SK-N-SH (cell line): ENCODE measurements around the gene JRKL. TPM values are rescaled to one million over a fixed set of nuclear protein-coding genes. Genes with fewer than 3 reads are reported as not detected.

Experiments used
- CTCF ChIA-PET: fragments of 300-600, 350-600 bp; formaldehyde crosslinking; extraction: SDS; loops from one replicate; lab custom pipeline; 2021; lab: Yijun Ruan, JAX
- POLR2A ChIA-PET: fragments of 350-600 bp; sonication (Branson Sonifier 250); formaldehyde crosslinking; extraction: SDS; loops from one replicate; lab custom pipeline; 2020; ENCODE audit warnings: antibody characterized with exemption, inconsistent platforms; lab: Yijun Ruan, JAX
- DNase-seq: peaks from one replicate; pipeline ENCODE4 v3.0.0; 2012
- H2AFZ ChIP-seq: fragments of 200-600 bp; sonication (generic); 2 replicates; pipeline ENCODE4 v1.8.1; 2016; ENCODE audit warnings: antibody characterized with exemption, mild to moderate bottlenecking, low read depth
- H3F3A ChIP-seq: fragments of 200-600 bp; sonication (generic); replicated peaks from 2 replicates; pipeline ENCODE3; 2016; ENCODE audit warnings: antibody characterized with exemption, mild to moderate bottlenecking; ENCODE audit not compliant: insufficient read depth
- H3K27ac ChIP-seq, 2 experiments: fragments of 200-500 bp in 1 of 2; fragments of 200-600 bp in 1 of 2; sonication (Bioruptor generic) in 1 of 2; sonication (generic), shearing (Covaris generic) in 1 of 2; 2 replicates each; pipeline versions ENCODE4 v1.5.1 to v1.6.1; 2014 to 2016; ENCODE audit warnings: low read depth in 2 of 2, inconsistent platforms in 1 of 2, low read length in 1 of 2, mild to moderate bottlenecking in 1 of 2, mixed read lengths in 1 of 2
- H3K27me3 ChIP-seq: fragments of 200-600 bp; sonication (generic), shearing (Covaris generic); 2 replicates; pipeline ENCODE4 v1.6.1; 2016; ENCODE audit warnings: mixed run types; ENCODE audit not compliant: insufficient read depth
- H3K36me3 ChIP-seq, 2 experiments: fragments of 200-500 bp in 1 of 2; fragments of 200-600 bp in 1 of 2; sonication (Bioruptor generic) in 1 of 2; sonication (generic) in 1 of 2; replicated peaks in 1 of 2; 2 replicates each; pipeline versions ENCODE3 to v1.5.1; 2014 to 2016; ENCODE audit warnings: low read length in 1 of 2, mild to moderate bottlenecking in 1 of 2; ENCODE audit not compliant: insufficient read depth in 2 of 2, control insufficient read depth in 1 of 2
- H3K4me1 ChIP-seq, 2 experiments: fragments of 200-500 bp in 1 of 2; fragments of 200-600 bp in 1 of 2; sonication (Bioruptor generic) in 1 of 2; sonication (generic), shearing (Covaris generic) in 1 of 2; 2 replicates each; pipeline versions ENCODE4 v1.5.1 to v1.6.1; 2014 to 2016; ENCODE audit warnings: low read depth in 1 of 2, low read length in 1 of 2, mixed run types in 1 of 2; ENCODE audit not compliant: insufficient read depth in 2 of 2, control insufficient read depth in 1 of 2
- H3K4me2 ChIP-seq: fragments of 200-600 bp; sonication (generic), shearing (Covaris generic); 2 replicates; pipeline ENCODE4 v1.6.1; 2017; ENCODE audit warnings: mixed run types
- H3K4me3 ChIP-seq, 2 experiments: fragments of 200-500 bp in 1 of 2; fragments of 200-600 bp in 1 of 2; sonication (Bioruptor generic) in 1 of 2; sonication (generic), shearing (Covaris generic) in 1 of 2; 2 replicates each; pipeline versions ENCODE4 v1.5.1 to v1.8.1; 2014 to 2016; ENCODE audit warnings: low read depth in 2 of 2, inconsistent platforms in 1 of 2, low read length in 1 of 2, mild to moderate bottlenecking in 1 of 2, mixed read lengths in 1 of 2, moderate library complexity in 1 of 2
- H3K79me2 ChIP-seq: fragments of 200-600 bp; sonication (generic); 2 replicates; pipeline ENCODE4 v1.8.1; 2017; ENCODE audit warnings: mild to moderate bottlenecking; ENCODE audit not compliant: insufficient read depth
- H3K9ac ChIP-seq: fragments of 200-600 bp; sonication (generic); 2 replicates; pipeline ENCODE4 v1.6.1; 2017; ENCODE audit warnings: mixed run types
- H3K9me2 ChIP-seq: fragments of 200-600 bp; sonication (generic); 2 replicates; pipeline ENCODE4 v1.6.1; 2017; ENCODE audit warnings: mixed run types
- H3K9me3 ChIP-seq: fragments of 200-600 bp; sonication (generic); 2 replicates; pipeline ENCODE4 v1.6.1; 2017; ENCODE audit warnings: mixed run types, mild to moderate bottlenecking, moderate library complexity
- H4K20me1 ChIP-seq: fragments of 200-600 bp; sonication (generic); 2 replicates; pipeline ENCODE4 v1.6.1; 2017; ENCODE audit warnings: mild to moderate bottlenecking, mixed run types; ENCODE audit not compliant: insufficient read depth
- CTCF ChIP-seq: fragments of 200-600 bp; sonication (generic); IDR thresholded peaks from 2 replicates; pipeline ENCODE4 v1.6.1; 2017; ENCODE audit warnings: antibody characterized with exemption, mild to moderate bottlenecking, moderate library complexity
- ELF1 ChIP-seq: IDR thresholded peaks from 2 replicates; pipeline ENCODE4 v1.4.0; 2012
- EZH2phosphoT487 ChIP-seq: fragments of 200-600 bp; sonication (generic); IDR thresholded peaks from 2 replicates; pipeline ENCODE4 v1.6.1; 2017; ENCODE audit warnings: low read depth, mixed run types, mild to moderate bottlenecking, antibody characterized with exemption, moderate library complexity, borderline replicate concordance
- FOSL2 ChIP-seq: IDR thresholded peaks from 2 replicates; pipeline ENCODE4 v1.4.0; 2012; ENCODE audit warnings: low read depth, mild to moderate bottlenecking, moderate library complexity, borderline replicate concordance
- FOXM1 ChIP-seq: IDR thresholded peaks from 2 replicates; pipeline ENCODE4 v1.4.0; 2012; ENCODE audit warnings: low read depth, mild to moderate bottlenecking
- GABPA ChIP-seq: IDR thresholded peaks from 2 replicates; pipeline ENCODE4 v1.4.0; 2012; ENCODE audit warnings: low read depth, mild to moderate bottlenecking
- MEF2A ChIP-seq: IDR thresholded peaks from 2 replicates; pipeline ENCODE4 v1.4.0; 2012; ENCODE audit warnings: low read depth, borderline replicate concordance
- MXI1 ChIP-seq: IDR thresholded peaks from 2 replicates; pipeline ENCODE4 v1.6.1; 2012; ENCODE audit warnings: mild to moderate bottlenecking, low read depth, low read length, improper control_type of control experiment
- RAD21 ChIP-seq: IDR thresholded peaks from 2 replicates; pipeline ENCODE4 v1.6.1; 2012; ENCODE audit warnings: mild to moderate bottlenecking, low read length
- REST ChIP-seq: IDR thresholded peaks from 2 replicates; pipeline ENCODE4 v1.6.1; 2012; ENCODE audit warnings: mild to moderate bottlenecking, low read depth, low read length, moderate library complexity
- RFX5 ChIP-seq: IDR thresholded peaks from 2 replicates; pipeline ENCODE4 v1.6.1; 2012; ENCODE audit warnings: mild to moderate bottlenecking, improper control_type of control experiment, low read length
- RXRA ChIP-seq: IDR thresholded peaks from 2 replicates; pipeline ENCODE4 v1.4.0; 2012; ENCODE audit warnings: low read depth, mild to moderate bottlenecking, borderline replicate concordance
- SIN3A ChIP-seq: IDR thresholded peaks from 2 replicates; pipeline ENCODE4 v1.6.1; 2012; ENCODE audit warnings: low read depth, mild to moderate bottlenecking, low read length, moderate library complexity, borderline replicate concordance
- SMC3 ChIP-seq: IDR thresholded peaks from 2 replicates; pipeline ENCODE4 v1.6.1; 2012; ENCODE audit warnings: low read depth, low read length, improper control_type of control experiment
- TCF12 ChIP-seq: IDR thresholded peaks from 2 replicates; pipeline ENCODE4 v1.4.0; 2012
- TEAD4 ChIP-seq: IDR thresholded peaks from 2 replicates; pipeline ENCODE4 v1.4.0; 2012; ENCODE audit warnings: mild to moderate bottlenecking, borderline replicate concordance; ENCODE audit not compliant: insufficient read depth
- USF1 ChIP-seq: IDR thresholded peaks from 2 replicates; pipeline ENCODE4 v1.4.0; 2012; ENCODE audit warnings: low read depth, borderline replicate concordance
- ZBTB33 ChIP-seq: IDR thresholded peaks from 2 replicates; pipeline ENCODE4 v1.4.0; 2012; ENCODE audit warnings: low read depth, borderline replicate concordance
- WGBS: methylation state at CpG from one replicate; pipeline ENCODE4 v1.1.6; 2017; ENCODE audit warnings: low lambda C conversion rate; 5-methylcytosine and 5-hydroxymethylcytosine counted together
- polyA plus RNA-seq, 3 experiments: library from polyadenylated mRNA; depleted of rRNA; stranded (reverse); fragments of >200 nt; gene quantifications; 2 replicates each; pipeline ENCODE4 v1.2.3, GENCODE V29; 2012

Gene JRKL
- polyA plus RNA-seq, 1 of the 3 experiments (the other 2 are of a cell fraction): 3.8 TPM

- TF ChIP-seq REST (no peak), SIN3A (peak; percentile 53), CTCF (0 out of 2 replicates have a peak, but pooled peaks have one; percentile 3), GABPA (peak; percentile 85), RXRA (no peak), RAD21 (no peak)
These were observed at the start of gene JRKL, which contains the start of gene CCDC82 (continued) for GRCh38 chr11:96389720-96390487.

- 88% methylated on average over 4 of the region's 4 CpGs for WGBS
- no peak for DNase-seq
- H3K27ac ChIP-seq: peak overlapping the region; percentile 39 to 91
- peaks cover 75% of the 10 kb centered on the region for H3K79me2 ChIP-seq
- H4K20me1 ChIP-seq: peaks cover 29% of the 10 kb centered on the region
- H3K4me3 ChIP-seq: peak overlapping the region; percentile 84 to 90; a peak in 3 of 4 replicates
- ChIA-PET POLR2A (no interaction called here), CTCF (interaction anchor here (0.6 to 5.3 kb wide), 4 partner anchors 99 to 504 kb away, joined by 3 to 91 read pairs (median 16); no protein-coding TSS in a partner anchor)
- H3K36me3 ChIP-seq: peaks cover 5 to 9% of the 10 kb centered on the region in 2 experiments
- peaks cover 20% of the 10 kb centered on the region for H3F3A ChIP-seq
- H3K9me3 ChIP-seq: no peaks in the 10 kb centered on the region
- no peaks in the 10 kb centered on the region for H3K9me2 ChIP-seq
- H3K9ac ChIP-seq: peak overlapping the region; percentile 55
- H3K27me3 ChIP-seq: no peaks in the 10 kb centered on the region
- H3K4me1 ChIP-seq: peaks cover 31 to 37% of the 10 kb centered on the region in 2 experiments; a peak in 3 of 4 replicates
- H2AFZ ChIP-seq: no peak overlapping the region
- peak overlapping the region; percentile 81 for H3K4me2 ChIP-seq
- no peak for TF ChIP-seq USF1
- TF ChIP-seq FOXM1: no peak
- no peak for TF ChIP-seq EZH2phosphoT487
- TF ChIP-seq REST: no peak
- TF ChIP-seq MEF2A: no peak
- no peak for TF ChIP-seq RXRA
- no peak for TF ChIP-seq MXI1
- TF ChIP-seq ZBTB33: no peak
- no peak for TF ChIP-seq TCF12
- TF ChIP-seq RFX5: no peak
- no peak for TF ChIP-seq SMC3
- TF ChIP-seq ELF1: no peak
- TF ChIP-seq TEAD4: no peak
- no peak for TF ChIP-seq FOSL2
These were observed 49.3 kb upstream of the JRKL start for GRCh38 chr11:96340555-96340885.
